HG02642 (cell line): ENCODE data around the gene ALK.

ENCODE experiments used
- ATAC-seq: cut with Tn5 transposase; IDR thresholded peaks from one replicate; pipeline ENCODE4 v1.9.1; 2021; ENCODE audit warnings: mild to moderate bottlenecking; ENCODE audit not compliant: unreplicated experiment, poor library complexity

The ALK gene

GRCh38 chr2:29443151-29443550 is 478.2 kb downstream of the ALK start:
- ATAC-seq, result no peak

DNA sequence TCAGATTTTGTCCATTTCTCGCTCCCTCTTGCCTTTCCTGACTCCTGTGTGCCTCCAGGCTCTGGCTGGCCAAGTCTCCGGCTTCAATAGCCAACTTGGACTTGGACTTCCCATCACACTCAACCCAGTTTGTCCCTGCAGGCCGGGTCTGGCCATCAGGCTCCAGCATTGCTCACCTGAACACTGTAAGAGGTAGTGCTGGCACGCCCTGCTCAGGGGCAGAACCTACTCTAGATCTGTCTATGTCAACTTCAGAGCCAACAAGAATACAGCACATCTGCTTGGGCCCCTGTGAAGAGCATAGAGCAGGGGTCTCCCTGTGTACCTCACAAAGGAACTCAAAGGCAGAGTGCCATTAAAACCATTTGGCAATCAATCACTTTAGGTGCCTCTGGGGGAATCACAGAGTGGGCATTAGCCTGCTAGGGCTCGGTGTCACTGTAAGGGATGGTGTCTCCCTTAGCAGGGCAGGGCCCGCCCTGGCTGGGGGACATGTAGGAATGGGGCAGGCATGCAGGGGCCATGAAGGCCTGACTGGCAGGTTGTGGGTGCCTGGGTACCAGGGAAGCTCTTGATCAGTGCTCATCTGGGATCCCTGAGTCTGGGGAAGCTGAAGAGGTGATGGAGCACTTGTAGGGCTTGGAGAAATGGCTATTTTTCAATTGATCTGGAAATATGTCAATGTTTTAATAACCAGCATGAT is 480.3 kb downstream of the ALK start:
- no peak for ATAC-seq

GRCh38 chr2:29433920-29434319 is 487.5 kb downstream of the ALK start:
- ATAC-seq, result no peak

GRCh38 chr2:29433128-29433527 is 488.3 kb downstream of the ALK start:
- ATAC-seq, result no peak

- ATAC-seq, result no peak
Measured at GRCh38 chr2:29431485-29431884, 489.9 kb downstream of the ALK start.

- no peak for ATAC-seq
Measured at GRCh38 chr2:29430382-29431112, 490.8 kb downstream of the ALK start.

- ATAC-seq, result no peak
Measured at GRCh38 chr2:29426354-29426753, 495.0 kb downstream of the ALK start.

GRCh38 chr2:29425866-29426265 is 495.5 kb downstream of the ALK start:
- ATAC-seq, result no peak

DNA sequence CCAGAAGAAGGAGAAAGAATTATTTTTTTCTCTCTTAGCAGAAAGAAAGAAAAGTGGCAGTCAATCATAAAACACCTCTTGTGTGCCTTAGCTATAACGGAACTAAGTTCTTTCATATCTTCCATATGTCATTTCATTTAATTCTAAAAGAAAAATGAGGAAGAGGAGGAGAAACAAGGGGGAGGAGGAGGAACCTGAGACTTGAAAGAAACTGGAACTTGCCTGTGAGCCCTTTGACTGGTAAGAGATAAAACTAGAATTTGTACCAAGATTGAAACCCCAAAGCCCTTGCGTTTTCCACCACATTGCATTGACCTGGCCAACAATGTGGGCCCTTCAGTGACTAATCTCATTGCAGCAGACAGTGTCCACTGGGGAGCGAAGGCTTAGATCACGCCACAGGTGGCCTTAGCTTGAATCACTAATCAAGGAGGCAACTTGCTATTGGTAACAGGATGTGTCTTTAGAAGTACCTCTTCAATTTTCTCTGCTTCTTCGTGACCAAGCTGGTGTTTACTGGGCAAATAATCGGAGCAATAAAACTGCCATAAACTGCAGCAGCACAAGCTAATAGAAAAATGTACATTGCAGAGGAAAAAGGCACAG is 498.2 kb downstream of the ALK start:
- ATAC-seq, result no peak

- ATAC-seq, result no peak
Measured at GRCh38 chr2:29420999-29421782, 500.2 kb downstream of the ALK start.

DNA sequence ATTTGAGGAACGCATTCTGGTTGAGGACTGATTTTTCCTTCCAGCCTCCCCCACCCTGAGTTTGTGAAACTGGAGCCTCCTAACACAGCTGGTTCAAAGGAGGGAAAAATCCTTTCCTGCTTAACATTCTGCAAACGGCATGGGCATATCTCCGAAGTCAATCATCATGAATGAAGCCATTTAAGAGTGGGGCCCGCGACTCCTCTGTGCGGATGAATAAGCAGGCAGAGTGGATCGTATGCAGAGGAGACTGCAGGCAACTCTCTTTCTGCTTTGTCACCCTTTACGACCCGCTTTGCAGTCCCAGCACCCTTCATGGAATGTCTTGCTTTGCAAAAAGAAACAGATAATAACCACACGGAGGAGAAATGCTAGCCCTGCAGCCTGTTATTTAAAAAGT is 500.9 kb downstream of the ALK start:
- ATAC-seq, result no peak

DNA sequence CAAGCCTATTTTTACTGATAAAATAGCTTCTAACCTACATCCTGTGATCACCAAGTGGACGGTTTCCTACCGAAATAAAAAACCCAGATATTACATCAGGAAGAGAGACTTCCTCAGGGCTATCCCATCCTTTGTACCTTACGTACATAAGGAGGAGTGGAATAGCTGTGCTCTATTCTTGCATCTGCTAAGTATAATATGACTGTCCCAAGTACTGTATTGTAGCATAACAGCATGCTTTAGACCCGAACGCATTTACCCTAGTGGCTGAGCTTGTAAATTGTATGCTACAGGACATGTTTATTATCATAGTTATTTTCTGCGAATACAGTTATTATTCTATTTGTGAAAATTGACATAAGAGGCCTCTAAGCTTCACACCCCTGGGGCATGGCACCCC is 503.8 kb downstream of the ALK start:
- ATAC-seq, result no peak

DNA sequence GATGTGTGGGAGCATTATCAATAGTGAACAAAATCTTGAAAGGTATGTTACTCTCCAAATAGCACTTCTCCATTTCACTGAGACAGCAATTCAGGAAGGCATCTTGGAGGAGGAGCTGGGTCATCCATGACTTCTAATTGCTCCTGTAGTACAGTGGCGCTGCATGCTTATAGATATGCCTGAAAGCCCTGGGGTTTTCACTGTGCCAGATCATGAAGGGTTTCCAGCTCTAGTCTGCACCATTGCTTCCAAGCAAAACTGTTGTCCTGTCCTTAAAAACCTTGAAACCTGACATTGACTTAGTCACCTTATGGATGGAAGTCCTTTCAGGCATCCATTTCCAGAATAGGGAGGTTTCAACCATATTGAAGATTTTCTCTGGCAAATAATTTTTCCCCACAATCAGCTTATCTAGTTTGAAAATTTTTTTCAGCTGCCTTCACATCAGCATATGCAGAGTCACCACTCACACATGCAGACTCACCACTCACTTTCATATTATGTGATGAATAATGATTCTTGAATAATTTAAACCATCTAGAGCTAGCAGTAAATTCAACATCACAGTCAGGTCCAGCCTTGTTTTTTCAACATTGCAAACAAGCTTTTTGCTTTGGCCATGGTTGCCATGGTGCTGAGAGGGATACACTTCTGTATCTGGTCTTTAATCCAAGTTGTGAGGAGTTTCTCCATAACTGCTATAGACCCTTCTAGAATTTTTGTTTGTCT is 509.0 kb downstream of the ALK start:
- ATAC-seq, result no peak

- no peak for ATAC-seq
Measured at GRCh38 chr2:29405707-29406106, 515.7 kb downstream of the ALK start.

DNA sequence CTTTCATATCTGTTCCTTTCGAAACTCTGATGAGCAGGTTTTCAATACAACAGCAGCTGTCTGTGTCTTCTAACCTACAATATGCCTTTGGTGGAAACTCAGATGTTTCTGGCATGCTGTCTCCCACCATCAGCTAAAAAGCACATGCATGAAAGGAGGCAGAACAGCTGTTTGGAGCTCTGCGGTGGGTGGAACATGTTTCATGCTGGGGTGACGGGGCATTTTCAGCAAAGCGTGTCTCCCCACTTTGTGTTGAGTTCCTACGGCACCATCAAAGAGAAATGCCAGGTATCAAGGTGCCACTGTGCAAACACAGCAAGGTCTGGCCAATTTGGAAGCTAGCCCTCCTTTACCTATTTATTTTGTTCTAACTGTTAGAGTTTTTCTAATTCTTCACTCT is 516.1 kb downstream of the ALK start:
- ATAC-seq, result no peak

DNA sequence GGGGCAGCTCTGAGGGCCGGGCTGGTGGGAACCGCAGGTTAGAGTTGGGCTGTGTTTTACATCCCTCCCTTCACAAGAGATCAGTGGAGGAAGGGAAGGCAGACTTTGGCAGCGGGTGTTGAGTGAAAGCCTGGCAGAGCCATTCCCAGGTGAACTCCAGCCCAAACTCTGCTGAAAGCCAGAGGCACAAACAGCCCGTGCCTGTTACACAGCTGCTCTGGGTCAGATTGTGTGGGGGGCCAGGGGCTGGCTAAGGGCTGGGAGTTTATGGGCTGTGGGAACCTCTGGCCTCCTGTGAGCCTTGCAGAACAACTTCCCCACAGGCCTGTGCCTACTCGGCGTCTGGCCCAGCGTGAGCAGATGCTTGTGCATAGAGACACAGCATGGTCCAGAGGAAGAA is 519.4 kb downstream of the ALK start:
- no peak for ATAC-seq

- ATAC-seq, result no peak
Measured at GRCh38 chr2:29400930-29401653, 520.3 kb downstream of the ALK start.

DNA sequence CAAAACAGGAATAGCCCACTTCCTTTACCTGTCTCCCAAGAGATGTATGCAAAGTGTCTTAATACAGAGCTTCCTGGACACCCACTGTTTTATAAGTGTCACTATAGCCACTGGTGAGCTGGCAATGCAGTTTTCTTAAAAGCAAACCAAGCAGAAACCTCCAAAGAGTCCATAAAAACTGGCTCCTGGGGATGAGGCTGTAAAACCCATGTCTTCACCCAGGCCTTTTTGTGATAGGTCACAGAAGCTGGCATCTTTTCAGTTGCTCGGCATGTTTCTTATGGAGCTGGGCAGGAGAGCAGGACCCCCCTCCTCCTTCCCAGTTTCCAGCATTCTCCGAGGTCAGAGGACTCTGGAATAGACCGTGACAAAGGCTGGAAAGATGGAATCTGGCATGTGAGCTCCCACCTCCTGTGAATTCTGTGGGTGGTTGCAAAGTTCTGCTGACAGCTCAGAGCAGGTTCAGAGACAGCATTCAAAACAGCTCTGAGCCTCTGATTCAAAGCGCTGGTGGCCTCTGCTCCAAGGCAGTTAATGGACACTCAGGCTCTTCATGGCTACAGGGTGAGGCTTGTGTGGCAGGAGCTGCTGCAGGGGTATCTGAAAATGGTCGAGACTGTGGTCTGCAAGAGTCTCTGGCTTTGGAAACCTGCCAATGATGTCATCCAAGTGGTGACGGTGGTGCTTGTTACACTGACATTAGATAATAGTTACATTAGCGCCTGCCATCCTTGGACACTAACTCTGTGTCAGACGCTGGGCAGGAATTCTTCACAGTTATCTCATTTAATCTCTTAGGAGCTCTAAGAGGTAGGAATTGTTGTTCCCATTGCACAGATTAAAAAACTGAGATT is 522.8 kb downstream of the ALK start:
- no peak for ATAC-seq

DNA sequence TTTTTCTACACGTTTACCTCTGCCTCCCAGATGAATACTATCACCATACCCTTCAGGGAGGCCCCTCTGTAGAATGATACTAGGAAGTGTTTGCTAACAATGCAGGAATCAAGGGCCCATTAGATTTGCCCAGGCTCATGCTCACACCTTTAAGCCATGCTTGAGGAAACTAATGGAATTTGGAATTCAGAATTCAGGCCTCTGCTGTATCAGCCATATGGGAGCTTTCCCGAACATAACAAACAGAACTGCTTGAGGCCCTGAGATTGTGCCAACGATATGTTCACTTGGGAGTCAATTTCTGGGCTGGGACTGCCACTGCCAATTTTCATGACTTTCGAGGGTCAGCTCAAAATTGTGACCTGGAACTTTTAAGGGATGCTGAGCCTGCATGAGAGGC is 523.7 kb downstream of the ALK start:
- no peak for ATAC-seq
